HL-60 (cell line): ENCODE results near the gene AGBL2.

Experiments used
- DNase-seq, 2 experiments: peaks; one replicate each; pipeline ENCODE4 v3.0.0-alpha.2; 2010 to 2020; ENCODE audit warnings: low read depth in 1 of 2, low spot score in 1 of 2
- H3K27ac ChIP-seq: fragments of 250-450 bp; sonication (Bioruptor Pico); replicated peaks from 2 replicates; pipeline ENCODE4 v1.5.1; 2020; ENCODE audit warnings: mild to moderate bottlenecking, moderate library complexity
- H3K27me3 ChIP-seq: fragments of 250-450 bp; sonication (Bioruptor Pico); 2 replicates; pipeline ENCODE4 v1.5.1; 2021; ENCODE audit warnings: mild to moderate bottlenecking, moderate library complexity; ENCODE audit not compliant: insufficient read depth, poor library complexity, severe bottlenecking
- H3K4me3 ChIP-seq: replicated peaks from 2 replicates; pipeline ENCODE4 v1.5.1; 2011; ENCODE audit warnings: mild to moderate bottlenecking, control low read depth, low read length; ENCODE audit not compliant: insufficient read depth
- CTCF ChIP-seq: IDR thresholded peaks from one replicate; pipeline ENCODE4 v1.5.1; 2011; ENCODE audit warnings: low read length, control low read depth, inconsistent platforms; ENCODE audit not compliant: insufficient read depth
- GABPA ChIP-seq: IDR thresholded peaks from 2 replicates; pipeline ENCODE4 v1.6.1; 2012; ENCODE audit warnings: low read depth
- POLR2AphosphoS5 ChIP-seq: IDR thresholded peaks from 2 replicates; pipeline ENCODE4 v1.6.1; 2012; ENCODE audit warnings: low read depth
- REST ChIP-seq: IDR thresholded peaks from 2 replicates; pipeline ENCODE4 v1.6.1; 2012; ENCODE audit warnings: low read depth; ENCODE audit not compliant: insufficient replicate concordance
- SPI1 ChIP-seq: IDR thresholded peaks from 2 replicates; pipeline ENCODE4 v1.6.1; 2012; ENCODE audit warnings: low read depth, mild to moderate bottlenecking, borderline replicate concordance

The AGBL2 gene

GRCh38 chr11:47620836-47621378, 94.3 kb downstream of the AGBL2 start:
- Histone ChIP-seq H3K27ac (no peak overlapping the region), H3K27me3 (no peaks in the 10 kb centered on the region), H3K4me3 (no peak overlapping the region)
- no peak for DNase-seq
- TF ChIP-seq CTCF = no peak
- no peak for TF ChIP-seq POLR2AphosphoS5
- no peak for TF ChIP-seq REST
- no peak for TF ChIP-seq GABPA
- TF ChIP-seq SPI1 = no peak

- H3K27ac ChIP-seq = no peak overlapping the region
- H3K27me3 ChIP-seq = no peaks in the 10 kb centered on the region
- no peak for DNase-seq
These were observed 97.8 kb downstream of the AGBL2 start for GRCh38 chr11:47617417-47617809.

More at GRCh38 chr11:47617417-47617809, 97.8 kb downstream of the AGBL2 start:
- no peak overlapping the region for H3K4me3 ChIP-seq
- TF ChIP-seq CTCF (no peak), REST (no peak), SPI1 (no peak)
